ENCODE data around the gene LIX1. TPM values are rescaled to one million over a fixed set of nuclear protein-coding genes. Genes with fewer than 3 reads are reported as not detected.

The LIX1 gene
- total RNA-seq, 2 donors from 2014 or later = not detected

GRCh38 chr5:97046270-97046982 is 96.0 kb downstream of the LIX1 start:
- no peak for DNase-seq (ENCODE audit: low spot score)
- intact Hi-C loops (cut with DNase I) = no loop called here

GRCh38 chr5:97044052-97044451 is 98.4 kb downstream of the LIX1 start:
- DNase-seq (ENCODE audit: low spot score) = no peak
- intact Hi-C loops (cut with DNase I) = loop anchor here in 1 of 2 donors (5.0 kb wide), 1 partner anchor 1898 kb away; no protein-coding TSS in a partner anchor

GRCh38 chr5:97043511-97043910 is 98.9 kb downstream of the LIX1 start:
- intact Hi-C loops (cut with DNase I) = loop anchor here in 1 of 2 donors (5.0 kb wide), 1 partner anchor 1899 kb away; no protein-coding TSS in a partner anchor
- DNase-seq (ENCODE audit: low spot score) = no peak

- no peak for DNase-seq (ENCODE audit: low spot score)
- intact Hi-C loops (cut with DNase I) = loop anchor here in 1 of 2 donors (5.0 kb wide), 1 partner anchor 1899 kb away; no protein-coding TSS in a partner anchor
These were observed 99.4 kb downstream of the LIX1 start for GRCh38 chr5:97042996-97043395.

Other genes with a start within 250 kb of the LIX1 start
- 10 to 100 TPM; 50.9 to 52.4 TPM for gene LNPEP, start 206.5 kb downstream of the LIX1 start, total RNA-seq
- 10 to 100 TPM; 18.3 to 24.2 TPM for gene RIOK2, start 40.6 kb upstream of the LIX1 start, total RNA-seq